GM12878 (cell line): ENCODE data around the gene LYZL1. TPM values are rescaled to one million over a fixed set of nuclear protein-coding genes. Genes with fewer than 3 reads are reported as not detected.

ENCODE experiments used
- ATAC-seq: fragments of 200-7000 bp; cut with Tn5 transposase; 3 replicates; pipeline ENCODE4 v1.9.1; 2020; ENCODE audit warnings: mild to moderate bottlenecking, moderate library complexity
- BruUV-seq: library from RNA; stranded (reverse); fragments of 400-500 nt; replicated peaks from 2 replicates; lab custom pipeline; 2021; lab: Mats Ljungman, UMichigan
- CTCF ChIA-PET: fragments of 300-600 bp; sonication (Branson Sonifier 250); formaldehyde crosslinking; extraction: SDS; loops from one replicate; lab custom pipeline; 2021; ENCODE audit warnings: inconsistent platforms; lab: Yijun Ruan, JAX
- POLR2A ChIA-PET: fragments of 350-600 bp; formaldehyde crosslinking; extraction: SDS; loops from one replicate; lab custom pipeline; 2021; ENCODE audit warnings: inconsistent platforms; lab: Charles Lee
- RAD21 ChIA-PET: fragments of 300-600 bp; sonication (Branson Sonifier 250); formaldehyde crosslinking; loops from one replicate; lab custom pipeline; 2023; ENCODE audit warnings: antibody characterized with exemption; ENCODE audit not compliant: unreplicated experiment; lab: Charles Lee
- SMC1A ChIA-PET: fragments of 300-600 bp; sonication (Branson Sonifier 250); formaldehyde crosslinking; loops from one replicate; lab custom pipeline; 2023; ENCODE audit not compliant: unreplicated experiment, uncharacterized antibody; lab: Charles Lee
- DNase-seq: peaks from one replicate; pipeline ENCODE4 v3.0.0-alpha.2; 2011; ENCODE audit warnings: low read depth, low spot score
- FAIRE-seq: peaks from 3 replicates; lab custom pipeline; 2011; peaks lifted over from hg19 to GRCh38; lab: Jason Lieb, UNC
- H2AFZ ChIP-seq: 2 replicates; pipeline ENCODE4 v1.6.0; 2011; ENCODE audit warnings: low read depth, low read length, control low read depth; ENCODE audit not compliant: control insufficient read depth
- H3K27ac ChIP-seq: 2 replicates; pipeline ENCODE4 v1.5.1; 2011; ENCODE audit warnings: control low read depth; ENCODE audit not compliant: control insufficient read depth, insufficient read depth
- H3K27me3 ChIP-seq, 2 experiments: replicated peaks in 1 of 2; 2 replicates each; pipeline versions ENCODE4 v1.6.0 to v1.6.1; 2011; ENCODE audit warnings: low read length in 1 of 2; ENCODE audit not compliant: control insufficient read depth in 2 of 2, insufficient read depth in 2 of 2
- H3K36me3 ChIP-seq, 2 experiments: 2 replicates each; pipeline ENCODE4 v1.5.1; 2011; ENCODE audit warnings: low read length in 1 of 2; ENCODE audit not compliant: control insufficient read depth in 2 of 2, insufficient read depth in 2 of 2
- H3K4me1 ChIP-seq: 2 replicates; pipeline ENCODE4 v1.6.1; 2011; ENCODE audit warnings: mild to moderate bottlenecking, low read length, moderate library complexity, mixed read lengths; ENCODE audit not compliant: control insufficient read depth, insufficient read depth
- H3K4me2 ChIP-seq: 2 replicates; pipeline ENCODE4 v1.6.0; 2011; ENCODE audit warnings: control low read depth; ENCODE audit not compliant: control insufficient read depth, insufficient read depth
- H3K4me3 ChIP-seq: fragments of 200-600 bp; sonication (generic); 2 replicates; pipeline ENCODE4 v1.5.1; 2016
- H3K79me2 ChIP-seq: 2 replicates; pipeline ENCODE4 v1.6.0; 2011; ENCODE audit warnings: low read length; ENCODE audit not compliant: control insufficient read depth, insufficient read depth
- H3K9ac ChIP-seq: 2 replicates; pipeline ENCODE4 v1.8.0; 2011; ENCODE audit warnings: low read length, control low read depth, mixed read lengths; ENCODE audit not compliant: control insufficient read depth, insufficient read depth
- H3K9me3 ChIP-seq: replicated peaks from 3 replicates; pipeline ENCODE4 v1.5.1; 2011; ENCODE audit warnings: mild to moderate bottlenecking, low read length; ENCODE audit not compliant: control insufficient read depth, insufficient read depth
- H4K20me1 ChIP-seq: 2 replicates; pipeline ENCODE4 v1.6.0; 2011; ENCODE audit not compliant: control insufficient read depth, insufficient read depth
- CBFB ChIP-seq: IDR thresholded peaks from 2 replicates; pipeline ENCODE4 v1.6.1; 2016; ENCODE audit warnings: antibody characterized with exemption, low read depth
- IKZF1 ChIP-seq: fragments of 450-650 bp; conservative IDR thresholded peaks from 2 replicates; pipeline ENCODE4 v1.6.1; 2017; ENCODE audit warnings: antibody characterized with exemption, mild to moderate bottlenecking
- MYC ChIP-seq: IDR thresholded peaks from 2 replicates; pipeline ENCODE4 v1.6.1; 2011; ENCODE audit warnings: mild to moderate bottlenecking, low read length, moderate library complexity, inconsistent platforms; ENCODE audit not compliant: insufficient read depth, insufficient replicate concordance, insufficient read length, severe bottlenecking
- NFIC ChIP-seq: IDR thresholded peaks from 2 replicates; pipeline ENCODE4 v1.6.1; 2012; ENCODE audit warnings: low read depth, mild to moderate bottlenecking, inconsistent platforms, low read length, moderate library complexity
- PAX8 ChIP-seq: fragments of 450-650 bp; IDR thresholded peaks from 2 replicates; pipeline ENCODE4 v1.6.1; 2017; ENCODE audit warnings: mild to moderate bottlenecking, moderate library complexity
- RAD51 ChIP-seq: fragments of 450-650 bp; IDR thresholded peaks from 2 replicates; pipeline ENCODE4 v1.6.1; 2016; ENCODE audit warnings: moderate library complexity, mild to moderate bottlenecking, inconsistent platforms
- SIN3A ChIP-seq: IDR thresholded peaks from 2 replicates; pipeline ENCODE4 v1.6.1; 2012; ENCODE audit warnings: low read depth, low read length, improper control_type of control experiment
- SUZ12 ChIP-seq: fragments of 200-600 bp; sonication (generic); IDR thresholded peaks from one replicate; pipeline ENCODE4 v1.6.1; 2018; ENCODE audit warnings: antibody characterized with exemption, mild to moderate bottlenecking; ENCODE audit not compliant: unreplicated experiment
- TARDBP ChIP-seq: IDR thresholded peaks from 2 replicates; pipeline ENCODE4 v1.6.1; 2016; ENCODE audit warnings: borderline replicate concordance
- TCF12 ChIP-seq: IDR thresholded peaks from 2 replicates; pipeline ENCODE4 v1.6.1; 2011; ENCODE audit warnings: low read depth, mild to moderate bottlenecking, low read length
- TCF7 ChIP-seq: IDR thresholded peaks from 2 replicates; pipeline ENCODE4 v1.6.1; 2014; ENCODE audit warnings: antibody characterized with exemption, borderline replicate concordance
- WGBS: methylation state at CpG from one replicate; pipeline ENCODE4 v1.1.6; 2016; ENCODE audit warnings: low lambda C conversion rate; ENCODE audit not compliant: insufficient replicate concordance, insufficient coverage; ENCODE audit errors: missing lambda C conversion rate; 5-methylcytosine and 5-hydroxymethylcytosine counted together
- in situ Hi-C: fragments of 300-500 bp; cut with MboI; formaldehyde crosslinking; loops from 9 replicates; pipeline ENCODE4 v1.14.3; 2018; ENCODE audit warnings: mixed read lengths
- intact Hi-C: fragments of 100-400 bp; cut with micrococcal nuclease; formaldehyde crosslinking; loops from one replicate; pipeline ENCODE4 v1.14.2; 2022; ENCODE audit not compliant: unreplicated experiment
- polyA plus RNA-seq, 11 experiments: library from polyadenylated mRNA; depleted of rRNA in 4 of 11; unstranded in 6 of 11; stranded (reverse) in 5 of 11; fragments of >200 nt; fragmentation: Nextera tagmentation in 4 of 11; fragmentation: Illumina TruSeq in 1 of 11; extraction: Ambion mirVana in 4 of 11; extraction: Trizol in 1 of 11; gene quantifications; 1 replicate in 1 of 11; 2 replicates in 10 of 11; pipeline versions ENCODE4 v1.2.1 to v1.2.3, GENCODE V29; 2011 to 2016; ENCODE audit warnings: inconsistent platforms in 2 of 11, missing spikeins in 2 of 11, low read depth in 1 of 11
- total RNA-seq, 4 experiments: library from RNA; depleted of rRNA in 3 of 4; stranded (reverse); fragments of >200 nt in 3 of 4; fragmentation: Illumina TruSeq in 1 of 4; extraction: Trizol in 1 of 4; gene quantifications; 2 replicates each; pipeline versions ENCODE4 v1.2.1 to v1.2.3, GENCODE V29; 2013 to 2021
- TF ChIP-seq, protein P1 (sequence below): fragments of 450-650 bp; formaldehyde crosslinking; IDR thresholded peaks from 2 replicates; pipeline ENCODE4 v1.5.0; 2022; ENCODE audit warnings: mild to moderate bottlenecking, missing genetic modification characterization

LYZL1 gene
- total and polyA plus RNA-seq, 10 of the 15 experiments (the other 5 are each of a cell fraction or from before 2014, with no cell fraction given), result not detected

GRCh38 chr10:29256586-29256985, 32.3 kb upstream of the LYZL1 start:
- H3K4me3 ChIP-seq, result no peak overlapping the region
- DNase-seq (no peak), ATAC-seq (no peak), FAIRE-seq (no peak)
- no peaks in the 10 kb centered on the region for H3K36me3 ChIP-seq
- no peak overlapping the region for H3K27ac ChIP-seq
- no peak overlapping the region for H3K9ac ChIP-seq
- CTCF ChIA-PET, result no interaction called here
- H3K4me2 ChIP-seq, result no peak overlapping the region
- H2AFZ ChIP-seq, result no peak overlapping the region
- in situ Hi-C loops, result no loop called here
- no peaks in the 10 kb centered on the region for H3K79me2 ChIP-seq
- BruUV-seq, result no TSS peak
- intact Hi-C loops, result loop anchor here (5.0 kb wide), 1 partner anchor 46 kb away; no protein-coding TSS in a partner anchor
- H4K20me1 ChIP-seq, result no peaks in the 10 kb centered on the region
- peaks cover 0 to 2% of the 10 kb centered on the region in 2 experiments; a peak in 3 of 4 replicates for H3K27me3 ChIP-seq
- TF ChIP-seq NFIC (no peak), SIN3A (no peak), TCF12 (no peak), SUZ12 (no peak), TARDBP (no peak), RAD51 (no peak), TCF7 (no peak), CBFB (no peak), PAX8 (no peak), IKZF1 (no peak), MYC (no peak)
- TF ChIP-seq, protein P1, sequence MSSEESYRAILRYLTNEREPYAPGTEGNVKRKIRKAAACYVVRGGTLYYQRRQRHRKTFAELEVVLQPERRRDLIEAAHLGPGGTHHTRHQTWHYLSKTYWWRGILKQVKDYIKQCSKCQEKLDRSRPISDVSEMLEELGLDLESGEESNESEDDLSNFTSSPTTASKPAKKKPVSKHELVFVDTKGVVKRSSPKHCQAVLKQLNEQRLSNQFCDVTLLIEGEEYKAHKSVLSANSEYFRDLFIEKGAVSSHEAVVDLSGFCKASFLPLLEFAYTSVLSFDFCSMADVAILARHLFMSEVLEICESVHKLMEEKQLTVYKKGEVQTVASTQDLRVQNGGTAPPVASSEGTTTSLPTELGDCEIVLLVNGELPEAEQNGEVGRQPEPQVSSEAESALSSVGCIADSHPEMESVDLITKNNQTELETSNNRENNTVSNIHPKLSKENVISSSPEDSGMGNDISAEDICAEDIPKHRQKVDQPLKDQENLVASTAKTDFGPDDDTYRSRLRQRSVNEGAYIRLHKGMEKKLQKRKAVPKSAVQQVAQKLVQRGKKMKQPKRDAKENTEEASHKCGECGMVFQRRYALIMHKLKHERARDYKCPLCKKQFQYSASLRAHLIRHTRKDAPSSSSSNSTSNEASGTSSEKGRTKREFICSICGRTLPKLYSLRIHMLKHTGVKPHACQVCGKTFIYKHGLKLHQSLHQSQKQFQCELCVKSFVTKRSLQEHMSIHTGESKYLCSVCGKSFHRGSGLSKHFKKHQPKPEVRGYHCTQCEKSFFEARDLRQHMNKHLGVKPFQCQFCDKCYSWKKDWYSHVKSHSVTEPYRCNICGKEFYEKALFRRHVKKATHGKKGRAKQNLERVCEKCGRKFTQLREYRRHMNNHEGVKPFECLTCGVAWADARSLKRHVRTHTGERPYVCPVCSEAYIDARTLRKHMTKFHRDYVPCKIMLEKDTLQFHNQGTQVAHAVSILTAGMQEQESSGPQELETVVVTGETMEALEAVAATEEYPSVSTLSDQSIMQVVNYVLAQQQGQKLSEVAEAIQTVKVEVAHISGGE (CRISPR knock-in tag), result no peak
- RAD21 ChIA-PET, result no interaction called here
- no peaks in the 10 kb centered on the region for H3K9me3 ChIP-seq
- POLR2A ChIA-PET, result no interaction called here
- 0% methylated on average over 1 of the region's 1 CpG for WGBS
- SMC1A ChIA-PET, result no interaction called here
- no peaks in the 10 kb centered on the region for H3K4me1 ChIP-seq
